Osteoblast (primary cell): Measurements from ENCODE around the gene ATP11A. TPM values are rescaled to one million over a fixed set of nuclear protein-coding genes. Genes with fewer than 3 reads are reported as not detected.

Experiments
- DNase-seq: peaks from one replicate; pipeline ENCODE4 v3.0.0; 2011; ENCODE audit warnings: low spot score, mixed read lengths; ENCODE audit not compliant: insufficient read length; ENCODE audit errors: missing footprints
- H2AFZ ChIP-seq: 2 replicates; pipeline ENCODE4 v1.6.0; 2011; ENCODE audit warnings: mild to moderate bottlenecking, low read length
- H3K27ac ChIP-seq: 2 replicates; pipeline ENCODE4 v1.5.1; 2011; ENCODE audit warnings: mild to moderate bottlenecking, low read depth, low read length, moderate library complexity
- H3K27me3 ChIP-seq: 2 replicates; pipeline ENCODE4 v1.6.0; 2012; ENCODE audit warnings: mild to moderate bottlenecking, control low read depth, inconsistent platforms, low read length, moderate library complexity; ENCODE audit not compliant: insufficient read depth
- H3K36me3 ChIP-seq: 2 replicates; pipeline ENCODE4 v1.5.1; 2011; ENCODE audit warnings: mild to moderate bottlenecking, low read length, control low read depth, moderate library complexity; ENCODE audit not compliant: insufficient read depth
- H3K4me1 ChIP-seq: 2 replicates; pipeline ENCODE4 v1.5.1; 2011; ENCODE audit warnings: mild to moderate bottlenecking, low read length, control low read depth, moderate library complexity; ENCODE audit not compliant: insufficient read depth
- H3K4me2 ChIP-seq: 2 replicates; pipeline ENCODE4 v1.6.0; 2011; ENCODE audit warnings: mild to moderate bottlenecking, low read length; ENCODE audit not compliant: insufficient read depth
- H3K4me3 ChIP-seq: fragments of 200-600 bp; sonication (generic); 3 replicates; pipeline ENCODE4 v1.5.1; 2012; ENCODE audit warnings: mild to moderate bottlenecking, low read length, inconsistent platforms; ENCODE audit not compliant: insufficient read depth
- H3K79me2 ChIP-seq: 2 replicates; pipeline ENCODE4 v1.6.0; 2012; ENCODE audit warnings: mild to moderate bottlenecking, low read length, control low read depth, inconsistent platforms; ENCODE audit not compliant: insufficient read depth
- H3K9me3 ChIP-seq: 2 replicates; pipeline ENCODE4 v1.5.1; 2011; ENCODE audit warnings: low read depth, low read length, control low read depth
- H4K20me1 ChIP-seq: 2 replicates; pipeline ENCODE4 v1.6.0; 2012; ENCODE audit warnings: mild to moderate bottlenecking, low read length, control low read depth; ENCODE audit not compliant: insufficient read depth
- CTCF ChIP-seq: IDR thresholded peaks from 2 replicates; pipeline ENCODE4 v1.5.1; 2011; ENCODE audit warnings: mild to moderate bottlenecking, low read depth, low read length, moderate library complexity; ENCODE audit errors: extremely low read depth
- total RNA-seq: library from RNA; depleted of rRNA; stranded (reverse); fragments of >200 nt; gene quantifications from 2 replicates; pipeline ENCODE4 v1.2.3, GENCODE V29; 2012

Gene ATP11A
- total RNA-seq, 1 donor, result 7.6 TPM

GRCh38 chr13:112653071-112653470, 36.8 kb upstream of the ATP11A start:
- Histone ChIP-seq H3K36me3 (no peaks in the 10 kb centered on the region), H2AFZ (no peak overlapping the region), H3K4me2 (no peak overlapping the region), H3K4me3 (no peak overlapping the region), H3K4me1 (no peaks in the 10 kb centered on the region), H3K79me2 (no peaks in the 10 kb centered on the region), H4K20me1 (no peaks in the 10 kb centered on the region), H3K27me3 (no peaks in the 10 kb centered on the region), H3K9me3 (no peaks in the 10 kb centered on the region), H3K27ac (no peak overlapping the region)
- no peak for DNase-seq
- TF ChIP-seq CTCF, result no peak

- no peak overlapping the region for H3K4me2 ChIP-seq
- no peaks in the 10 kb centered on the region for H3K9me3 ChIP-seq
- H3K4me3 ChIP-seq, result no peak overlapping the region
- no peaks in the 10 kb centered on the region for H3K36me3 ChIP-seq
- H3K4me1 ChIP-seq, result no peaks in the 10 kb centered on the region
- H4K20me1 ChIP-seq, result no peaks in the 10 kb centered on the region
- no peak for TF ChIP-seq CTCF
- no peaks in the 10 kb centered on the region for H3K27me3 ChIP-seq
- H3K27ac ChIP-seq, result no peak overlapping the region
- H3K79me2 ChIP-seq, result no peaks in the 10 kb centered on the region
- DNase-seq, result no peak
- H2AFZ ChIP-seq, result no peak overlapping the region
Observed at GRCh38 chr13:112655913-112656312, 33.9 kb upstream of the ATP11A start.

GRCh38 chr13:112657850-112658445, 31.9 kb upstream of the ATP11A start:
- Histone ChIP-seq H2AFZ (no peak overlapping the region), H3K4me1 (no peaks in the 10 kb centered on the region), H3K36me3 (no peaks in the 10 kb centered on the region), H3K4me3 (no peak overlapping the region), H4K20me1 (no peaks in the 10 kb centered on the region), H3K9me3 (no peaks in the 10 kb centered on the region), H3K79me2 (no peaks in the 10 kb centered on the region), H3K4me2 (no peak overlapping the region), H3K27me3 (no peaks in the 10 kb centered on the region), H3K27ac (no peak overlapping the region)
- TF ChIP-seq CTCF, result no peak
- DNase-seq, result no peak

- no peak overlapping the region for H3K27ac ChIP-seq
- no peak for DNase-seq
- H3K9me3 ChIP-seq, result no peaks in the 10 kb centered on the region
- H3K4me3 ChIP-seq, result no peak overlapping the region
- no peaks in the 10 kb centered on the region for H4K20me1 ChIP-seq
- H3K36me3 ChIP-seq, result no peaks in the 10 kb centered on the region
- H3K4me2 ChIP-seq, result no peak overlapping the region
- H3K4me1 ChIP-seq, result no peaks in the 10 kb centered on the region
- no peaks in the 10 kb centered on the region for H3K27me3 ChIP-seq
- no peaks in the 10 kb centered on the region for H3K79me2 ChIP-seq
- no peak overlapping the region for H2AFZ ChIP-seq
- TF ChIP-seq CTCF, result no peak
Observed at GRCh38 chr13:112658808-112659207, 31.0 kb upstream of the ATP11A start.
